OCI-LY1 (cell line): ENCODE results near the gene SLC32A1.

Experiments
- EZH2 ChIP-seq: fragments of 200-600 bp; sonication (generic), shearing (Covaris generic); IDR thresholded peaks from 2 replicates; pipeline ENCODE4 v1.8.0; 2017; ENCODE audit warnings: borderline replicate concordance, mixed run types, mild to moderate bottlenecking, antibody characterized with exemption, low read length, moderate library complexity, mixed read lengths
- TF ChIP-seq, protein P1 (sequence below): fragments of 200-600 bp; sonication (generic), shearing (Covaris generic); IDR thresholded peaks from 2 replicates; pipeline ENCODE4 v1.5.1; 2017; ENCODE audit warnings: mild to moderate bottlenecking, antibody characterized with exemption, low read length, moderate library complexity, mixed read lengths

DNA sequence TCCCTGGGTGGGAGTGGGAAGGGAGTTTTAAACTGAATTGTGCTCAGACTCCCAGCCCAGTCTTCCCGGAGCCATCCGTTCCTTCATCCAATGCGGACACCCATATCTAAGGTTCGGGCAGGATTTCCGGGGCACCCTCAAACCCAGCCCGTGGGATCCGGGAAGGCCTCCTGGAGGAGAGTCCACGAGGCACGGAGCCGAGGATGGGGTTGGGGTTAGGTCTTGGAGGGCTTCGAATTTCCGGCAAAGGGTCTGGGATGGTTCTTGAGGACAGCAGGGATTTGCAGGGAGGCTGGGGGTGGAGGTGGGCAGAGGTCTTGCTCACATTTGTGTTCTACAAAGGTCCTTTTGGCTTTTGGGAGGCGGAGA, 49.5 kb upstream of the SLC32A1 start:
- TF ChIP-seq, protein P1, sequence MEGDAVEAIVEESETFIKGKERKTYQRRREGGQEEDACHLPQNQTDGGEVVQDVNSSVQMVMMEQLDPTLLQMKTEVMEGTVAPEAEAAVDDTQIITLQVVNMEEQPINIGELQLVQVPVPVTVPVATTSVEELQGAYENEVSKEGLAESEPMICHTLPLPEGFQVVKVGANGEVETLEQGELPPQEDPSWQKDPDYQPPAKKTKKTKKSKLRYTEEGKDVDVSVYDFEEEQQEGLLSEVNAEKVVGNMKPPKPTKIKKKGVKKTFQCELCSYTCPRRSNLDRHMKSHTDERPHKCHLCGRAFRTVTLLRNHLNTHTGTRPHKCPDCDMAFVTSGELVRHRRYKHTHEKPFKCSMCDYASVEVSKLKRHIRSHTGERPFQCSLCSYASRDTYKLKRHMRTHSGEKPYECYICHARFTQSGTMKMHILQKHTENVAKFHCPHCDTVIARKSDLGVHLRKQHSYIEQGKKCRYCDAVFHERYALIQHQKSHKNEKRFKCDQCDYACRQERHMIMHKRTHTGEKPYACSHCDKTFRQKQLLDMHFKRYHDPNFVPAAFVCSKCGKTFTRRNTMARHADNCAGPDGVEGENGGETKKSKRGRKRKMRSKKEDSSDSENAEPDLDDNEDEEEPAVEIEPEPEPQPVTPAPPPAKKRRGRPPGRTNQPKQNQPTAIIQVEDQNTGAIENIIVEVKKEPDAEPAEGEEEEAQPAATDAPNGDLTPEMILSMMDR = no peak
- TF ChIP-seq EZH2 = no peak
